Effector memory CD4-positive, alpha-beta T cell (primary cell): Measurements from ENCODE around the gene ADARB2.

Experiments used
- DNase-seq, 3 donors: peaks; one replicate each; pipeline ENCODE4 v3.0.0-alpha.2; 2020
- H3K27ac ChIP-seq: 2 replicates; pipeline ENCODE4 v1.7.0; 2013; ENCODE audit warnings: mild to moderate bottlenecking, low read length, moderate library complexity; ENCODE audit not compliant: insufficient read depth, poor library complexity, severe bottlenecking
- H3K27me3 ChIP-seq: replicated peaks from 2 replicates; pipeline ENCODE4 v1.7.0; 2013; ENCODE audit warnings: mild to moderate bottlenecking, low read length; ENCODE audit not compliant: insufficient read depth, control insufficient read depth, poor library complexity, severe bottlenecking
- H3K36me3 ChIP-seq: 2 replicates; pipeline ENCODE4 v1.7.0; 2013; ENCODE audit warnings: mild to moderate bottlenecking, low read length, moderate library complexity; ENCODE audit not compliant: control insufficient read depth, insufficient read depth
- H3K4me1 ChIP-seq: 2 replicates; pipeline ENCODE4 v1.7.0; 2013; ENCODE audit warnings: low read length, mild to moderate bottlenecking; ENCODE audit not compliant: control insufficient read depth, insufficient read depth, poor library complexity, severe bottlenecking
- H3K4me3 ChIP-seq: 2 replicates; pipeline ENCODE4 v1.7.0; 2013; ENCODE audit warnings: low read length, low read depth, mild to moderate bottlenecking; ENCODE audit not compliant: insufficient read depth, poor library complexity, severe bottlenecking
- H3K9me3 ChIP-seq: 2 replicates; pipeline ENCODE4 v1.7.0; 2013; ENCODE audit warnings: mild to moderate bottlenecking, low read length, moderate library complexity; ENCODE audit not compliant: control insufficient read depth

ADARB2 gene

DNA sequence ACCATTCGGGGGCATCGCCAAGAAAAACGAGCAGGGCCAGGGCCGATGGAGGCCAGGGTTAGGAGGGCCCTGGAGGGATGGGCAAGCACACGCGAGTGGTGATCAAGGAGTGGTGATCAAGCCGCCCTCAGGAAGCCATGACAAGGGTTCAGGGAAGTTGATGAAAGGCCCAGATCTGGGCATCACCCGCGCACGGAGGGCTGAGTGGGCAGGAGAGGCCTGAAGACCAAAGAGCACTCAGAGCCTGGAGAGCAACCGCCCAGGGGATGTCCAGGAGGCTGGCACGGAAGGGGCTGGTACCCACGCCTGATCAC, 566.5 kb downstream of the ADARB2 start:
- Histone ChIP-seq H3K36me3 (no peaks in the 10 kb centered on the region), H3K9me3 (no peaks in the 10 kb centered on the region), H3K27ac (no peak overlapping the region), H3K4me3 (no peak overlapping the region), H3K4me1 (no peaks in the 10 kb centered on the region), H3K27me3 (no peaks in the 10 kb centered on the region)
- DNase-seq: no peak

DNA sequence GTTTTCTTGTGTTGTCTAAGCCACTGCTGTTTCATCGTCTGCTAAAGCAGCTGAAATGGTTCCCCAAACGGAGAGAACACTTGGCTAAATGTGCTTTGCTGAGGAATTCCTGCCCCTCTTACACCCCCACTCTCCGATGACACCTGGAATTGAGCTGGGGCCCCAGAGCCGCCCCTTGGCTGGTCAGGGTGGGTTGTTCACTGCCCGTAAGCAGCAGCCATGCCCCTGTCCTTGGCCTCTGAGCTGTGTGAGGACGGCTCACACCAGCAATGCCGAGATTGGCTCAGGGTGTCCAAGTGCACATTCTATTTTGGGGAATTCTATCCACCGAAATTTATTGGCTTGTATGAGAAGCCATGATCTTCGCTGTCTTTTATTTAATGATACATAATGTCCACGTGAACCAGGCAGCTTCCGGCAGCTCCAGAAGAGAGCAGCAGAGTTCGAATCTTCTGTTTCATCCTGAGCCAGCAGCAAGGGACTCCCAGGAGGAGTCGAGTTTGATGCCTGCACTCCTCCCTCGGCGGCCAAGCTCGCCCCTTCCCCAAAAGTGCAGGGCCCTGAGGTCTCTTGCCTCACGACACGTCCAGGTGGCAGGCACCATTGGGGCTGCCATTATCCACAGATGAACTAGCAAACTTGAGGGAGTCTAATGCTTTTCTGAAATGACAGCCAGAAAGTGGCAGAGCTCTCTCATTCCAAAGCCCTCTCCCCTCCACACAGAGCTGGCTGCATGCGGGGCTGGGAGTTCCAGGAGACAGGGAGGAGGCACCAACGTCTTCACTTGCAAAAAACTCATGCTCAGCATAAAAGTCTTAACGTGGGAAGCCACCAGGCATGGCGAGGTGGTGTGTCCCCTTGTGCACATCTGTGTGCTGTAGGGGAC, 567.1 kb downstream of the ADARB2 start:
- DNase-seq: no peak
- Histone ChIP-seq H3K4me1 (no peaks in the 10 kb centered on the region), H3K36me3 (no peaks in the 10 kb centered on the region), H3K9me3 (no peaks in the 10 kb centered on the region), H3K4me3 (no peak overlapping the region), H3K27ac (no peak overlapping the region), H3K27me3 (no peaks in the 10 kb centered on the region)

DNA sequence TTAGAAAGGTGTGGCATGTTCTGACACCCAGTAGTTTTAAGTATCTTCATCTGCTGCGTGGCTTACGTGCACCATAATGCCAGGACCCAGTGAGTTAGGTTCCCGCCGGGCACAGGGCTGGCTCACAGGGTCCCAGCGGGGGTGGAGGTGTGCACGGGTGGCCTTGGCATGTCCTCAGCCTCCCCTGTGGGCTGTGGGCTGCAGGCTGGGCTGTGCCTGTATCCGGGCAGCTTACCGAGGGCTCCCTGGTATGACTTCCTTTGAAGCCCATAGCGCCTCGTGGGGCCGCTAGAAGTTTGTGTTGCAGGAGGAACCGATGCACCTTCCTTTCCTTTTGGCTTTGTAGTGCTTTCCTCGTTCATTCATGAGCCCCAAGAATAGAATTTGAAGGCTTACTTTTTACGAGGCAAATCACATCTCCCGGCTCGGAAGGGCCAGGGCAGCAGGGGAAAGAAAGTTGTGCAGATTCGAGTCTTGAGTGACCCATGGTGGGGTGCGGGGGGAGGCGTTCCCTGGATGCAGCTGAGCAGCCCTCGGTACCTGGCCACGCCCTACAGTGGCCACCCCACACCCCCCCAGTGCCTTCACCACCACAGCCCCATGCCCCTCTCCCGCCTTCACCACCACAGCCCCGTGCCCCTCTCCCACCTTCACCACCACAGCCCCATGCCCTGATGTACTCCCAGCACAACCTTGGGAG, 568.0 kb downstream of the ADARB2 start:
- no peaks in the 10 kb centered on the region for H3K36me3 ChIP-seq
- H3K27ac ChIP-seq: no peak overlapping the region
- H3K9me3 ChIP-seq: no peaks in the 10 kb centered on the region
- DNase-seq: no peak
- no peaks in the 10 kb centered on the region for H3K4me1 ChIP-seq
- no peak overlapping the region for H3K4me3 ChIP-seq
- no peaks in the 10 kb centered on the region for H3K27me3 ChIP-seq

DNA sequence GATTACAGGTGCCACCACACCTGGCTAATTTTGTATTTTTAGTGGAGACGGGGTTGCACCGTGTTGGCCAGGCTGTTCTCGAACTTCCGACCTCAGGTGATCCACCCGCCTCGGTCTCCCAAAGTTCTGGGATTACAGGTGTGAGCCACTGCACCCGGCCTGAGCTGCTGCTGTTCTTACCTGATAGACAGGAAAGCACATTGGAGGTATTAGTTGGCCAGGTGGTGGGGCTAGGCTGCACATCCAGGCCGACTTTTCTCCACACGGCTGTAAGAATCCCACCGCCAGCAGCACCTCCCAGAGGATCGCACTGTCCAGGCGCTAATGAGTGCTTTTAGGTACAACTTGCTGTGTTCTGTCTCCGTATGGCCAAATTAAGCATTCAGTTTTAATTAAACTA, 568.6 kb downstream of the ADARB2 start:
- Histone ChIP-seq H3K27ac (no peak overlapping the region), H3K27me3 (no peaks in the 10 kb centered on the region), H3K4me1 (no peaks in the 10 kb centered on the region), H3K4me3 (no peak overlapping the region), H3K36me3 (no peaks in the 10 kb centered on the region), H3K9me3 (no peaks in the 10 kb centered on the region)
- no peak for DNase-seq

DNA sequence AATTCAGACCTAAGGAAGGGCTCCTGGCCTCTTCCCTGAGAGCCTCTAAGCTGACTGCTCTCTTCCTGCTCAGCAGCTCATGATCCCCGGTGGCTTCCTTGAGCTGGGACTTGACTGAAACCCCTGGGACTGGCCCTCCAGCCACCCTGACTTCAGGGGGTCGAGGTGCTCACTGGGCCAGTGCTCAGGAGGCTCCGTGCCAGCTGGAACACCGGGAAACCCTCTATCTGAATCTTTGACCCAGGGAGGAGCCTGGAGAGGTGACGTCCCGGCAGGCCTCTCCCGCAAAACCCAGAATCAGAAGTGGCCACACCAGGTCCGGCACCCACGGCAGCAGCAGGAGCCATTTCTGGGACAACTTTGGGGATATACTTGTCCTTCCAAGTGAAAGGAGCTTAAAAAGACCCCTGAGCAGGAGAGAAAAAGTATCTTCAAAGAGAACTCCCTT, 570.5 kb downstream of the ADARB2 start:
- Histone ChIP-seq H3K4me1 (no peaks in the 10 kb centered on the region), H3K27me3 (no peaks in the 10 kb centered on the region), H3K36me3 (no peaks in the 10 kb centered on the region), H3K9me3 (no peaks in the 10 kb centered on the region), H3K27ac (no peak overlapping the region), H3K4me3 (no peak overlapping the region)
- no peak for DNase-seq

DNA sequence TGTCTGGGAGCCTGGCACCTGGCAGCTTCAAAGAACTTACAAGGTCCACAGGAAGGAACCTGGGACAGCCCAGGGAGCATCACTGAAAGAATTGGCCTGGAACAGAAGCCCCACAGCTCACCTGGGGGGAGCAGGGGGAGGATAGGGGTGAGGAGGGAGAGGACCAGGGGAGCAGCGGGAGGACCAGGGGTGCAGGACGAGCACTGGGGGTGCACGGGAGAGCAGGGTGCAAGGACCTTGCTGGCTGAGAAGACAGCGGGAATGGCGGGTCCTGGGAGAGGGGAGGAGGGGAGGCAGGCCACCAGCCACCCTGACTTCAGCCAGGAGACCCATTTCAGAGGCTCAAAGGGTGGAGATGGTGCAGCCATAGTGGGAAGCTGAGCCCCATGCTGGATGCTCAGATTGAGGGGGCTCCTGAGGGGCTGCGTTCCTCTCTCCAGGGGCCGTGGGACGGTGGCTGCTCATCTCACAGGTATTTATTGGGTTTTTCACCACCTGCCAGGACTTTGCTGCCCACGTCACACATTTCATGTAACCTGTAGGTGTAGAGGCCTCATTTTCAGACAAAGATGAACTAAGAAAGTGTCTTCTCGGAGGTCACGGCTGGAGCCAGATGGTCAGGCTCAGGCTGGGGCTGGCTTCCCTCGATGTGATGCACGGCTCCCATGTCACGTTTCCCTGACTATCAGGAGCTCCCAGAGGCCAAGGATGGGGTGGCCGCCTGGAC, 571.1 kb downstream of the ADARB2 start:
- no peaks in the 10 kb centered on the region for H3K4me1 ChIP-seq
- H3K27ac ChIP-seq: no peak overlapping the region
- DNase-seq: no peak
- no peaks in the 10 kb centered on the region for H3K27me3 ChIP-seq
- no peaks in the 10 kb centered on the region for H3K36me3 ChIP-seq
- H3K4me3 ChIP-seq: no peak overlapping the region
- no peaks in the 10 kb centered on the region for H3K9me3 ChIP-seq

DNA sequence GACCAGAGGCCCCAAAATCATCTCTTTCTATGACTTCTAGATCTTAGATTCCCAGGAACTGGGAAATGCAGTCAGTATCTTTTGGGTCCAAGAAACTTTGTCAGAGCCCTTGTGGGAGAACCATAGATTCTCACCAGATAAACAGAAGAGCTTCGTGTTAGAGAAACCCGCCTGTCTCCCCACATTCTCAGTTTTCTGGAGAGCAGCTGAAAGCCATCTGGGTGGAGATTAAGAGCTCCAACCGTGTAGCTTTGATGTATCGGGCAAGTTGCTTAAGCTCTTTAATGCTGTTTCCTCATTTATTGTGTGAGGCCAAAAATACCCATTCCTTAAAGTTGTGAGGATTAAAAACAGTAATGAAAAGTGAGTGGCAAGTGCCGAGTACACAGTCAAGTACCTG, 573.5 kb downstream of the ADARB2 start:
- Histone ChIP-seq H3K9me3 (no peaks in the 10 kb centered on the region), H3K4me3 (no peak overlapping the region), H3K27me3 (no peaks in the 10 kb centered on the region), H3K36me3 (no peaks in the 10 kb centered on the region), H3K4me1 (no peaks in the 10 kb centered on the region), H3K27ac (no peak overlapping the region)
- no peak for DNase-seq

DNA sequence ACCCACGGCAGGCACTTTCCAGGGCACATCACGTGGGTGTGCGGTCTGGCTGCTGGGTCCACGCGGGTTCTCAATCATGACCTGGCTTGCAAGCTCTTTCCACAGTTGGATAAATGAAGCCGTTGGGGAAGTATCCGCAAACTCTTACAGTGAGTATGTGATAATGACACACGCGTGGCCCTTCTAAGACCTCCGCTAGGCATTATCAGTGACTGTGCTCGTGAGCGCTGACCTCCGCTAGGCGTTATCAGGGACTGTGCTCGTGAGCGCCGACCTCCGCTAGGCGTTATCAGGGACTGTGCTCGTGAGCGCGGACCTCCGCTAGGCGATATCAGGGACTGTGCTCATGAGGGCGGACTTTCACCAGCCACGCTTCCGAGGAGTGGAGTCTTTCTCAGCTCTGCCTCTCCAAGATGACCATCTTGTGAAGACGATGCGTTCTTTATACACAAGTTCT, 574.1 kb downstream of the ADARB2 start:
- Histone ChIP-seq H3K4me1 (no peaks in the 10 kb centered on the region), H3K9me3 (no peaks in the 10 kb centered on the region), H3K27ac (no peak overlapping the region), H3K36me3 (no peaks in the 10 kb centered on the region), H3K4me3 (no peak overlapping the region), H3K27me3 (no peaks in the 10 kb centered on the region)
- no peak for DNase-seq

DNA sequence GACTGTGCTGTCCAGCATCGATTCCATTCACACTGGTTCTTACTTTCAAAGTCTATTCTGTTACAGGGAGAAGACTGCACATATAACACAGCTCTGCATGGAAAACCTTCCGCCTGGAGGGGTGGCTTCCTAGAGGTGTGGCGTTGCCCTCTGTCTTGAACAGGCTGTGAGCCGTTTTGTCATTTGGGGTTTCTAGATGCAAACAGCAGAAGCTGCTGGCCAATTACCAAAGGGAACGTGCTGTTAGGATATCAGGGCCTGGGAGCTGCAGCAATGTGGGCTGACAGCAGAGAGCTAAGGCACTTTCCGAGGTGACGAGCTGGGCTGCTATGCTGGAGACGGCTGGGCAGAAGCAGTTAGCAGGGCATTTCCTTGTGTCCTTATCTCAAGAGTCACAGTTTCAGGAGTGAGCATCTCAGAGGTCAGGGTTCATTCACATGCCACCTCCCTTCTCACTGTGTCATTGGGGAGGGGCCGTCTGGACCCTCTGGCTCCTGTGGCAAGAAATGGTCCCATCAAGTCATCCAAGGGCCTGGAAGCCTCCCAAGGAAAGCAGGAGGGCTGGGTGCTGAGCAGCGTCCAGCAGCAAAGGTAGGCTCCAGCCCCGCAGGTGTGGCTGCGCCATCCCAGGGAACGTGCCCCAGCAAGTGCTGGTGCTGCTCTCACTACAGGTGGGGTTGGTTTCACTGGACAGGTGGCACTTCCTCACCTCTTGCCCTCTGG, 574.7 kb downstream of the ADARB2 start:
- H3K27ac ChIP-seq: no peak overlapping the region
- H3K36me3 ChIP-seq: no peaks in the 10 kb centered on the region
- H3K4me3 ChIP-seq: no peak overlapping the region
- no peaks in the 10 kb centered on the region for H3K4me1 ChIP-seq
- no peaks in the 10 kb centered on the region for H3K9me3 ChIP-seq
- no peak for DNase-seq
- no peaks in the 10 kb centered on the region for H3K27me3 ChIP-seq
